DND-41 (cell line): ENCODE results near the gene FAAP100.

Experiments
- ATAC-seq: fragments of 200-7000 bp; cut with Tn5 transposase; 3 replicates; pipeline ENCODE4 v1.9.1; 2021; ENCODE audit warnings: low read depth; ENCODE audit not compliant: insufficient read depth
- DNase-seq: peaks from one replicate; pipeline ENCODE4 v3.0.0-alpha.2; 2020
- H2AFZ ChIP-seq: 2 replicates; pipeline ENCODE4 v1.6.0; 2012; ENCODE audit warnings: low read depth, low read length
- H3K27ac ChIP-seq: 2 replicates; pipeline ENCODE4 v1.5.1; 2012; ENCODE audit warnings: low read length, inconsistent platforms
- H3K27me3 ChIP-seq: fragments of 200-600 bp; sonication (generic); 2 replicates; pipeline ENCODE4 v1.6.0; 2012; ENCODE audit warnings: low read length, mild to moderate bottlenecking, inconsistent platforms; ENCODE audit not compliant: insufficient read depth, poor library complexity
- H3K36me3 ChIP-seq: 2 replicates; pipeline ENCODE4 v1.5.1; 2012; ENCODE audit warnings: low read length, inconsistent platforms; ENCODE audit not compliant: insufficient read depth
- H3K4me1 ChIP-seq: 2 replicates; pipeline ENCODE4 v1.5.1; 2012; ENCODE audit warnings: mild to moderate bottlenecking, low read length; ENCODE audit not compliant: insufficient read depth
- H3K4me2 ChIP-seq: 2 replicates; pipeline ENCODE4 v1.6.0; 2012; ENCODE audit warnings: mild to moderate bottlenecking, moderate library complexity, low read length, inconsistent platforms; ENCODE audit not compliant: insufficient read depth
- H3K4me3 ChIP-seq, 2 experiments: fragments of 200-600 bp in 1 of 2; shearing (Covaris generic) in 1 of 2; 2 replicates each; pipeline ENCODE4 v1.5.1; 2012 to 2016; ENCODE audit warnings: inconsistent platforms in 2 of 2, low read length in 2 of 2, mild to moderate bottlenecking in 2 of 2, low read depth in 1 of 2, moderate library complexity in 1 of 2
- H3K79me2 ChIP-seq: 2 replicates; pipeline ENCODE4 v1.6.0; 2012; ENCODE audit warnings: low read length, inconsistent platforms; ENCODE audit not compliant: insufficient read depth
- H3K9ac ChIP-seq: 2 replicates; pipeline ENCODE4 v1.6.0; 2012; ENCODE audit warnings: low read depth, mild to moderate bottlenecking, inconsistent platforms, low read length, moderate library complexity
- H3K9me3 ChIP-seq: 2 replicates; pipeline ENCODE4 v1.5.1; 2012; ENCODE audit warnings: low read length, moderate library complexity, mild to moderate bottlenecking, inconsistent platforms; ENCODE audit not compliant: insufficient read depth, severe bottlenecking
- H4K20me1 ChIP-seq: 2 replicates; pipeline ENCODE4 v1.6.0; 2012; ENCODE audit warnings: low read length; ENCODE audit not compliant: insufficient read depth
- EZH2 ChIP-seq: IDR thresholded peaks from 3 replicates; pipeline ENCODE4 v1.6.1; 2012; ENCODE audit warnings: borderline replicate concordance, low read depth, mild to moderate bottlenecking, moderate library complexity, low read length, inconsistent platforms; ENCODE audit not compliant: severe bottlenecking
- TF ChIP-seq, protein P1 (sequence below): IDR thresholded peaks from 2 replicates; pipeline ENCODE4 v1.5.1; 2012; ENCODE audit warnings: borderline replicate concordance, low read length, moderate library complexity, mild to moderate bottlenecking; ENCODE audit not compliant: poor library complexity, severe bottlenecking; ENCODE audit errors: extremely low read depth

Gene FAAP100

DNA sequence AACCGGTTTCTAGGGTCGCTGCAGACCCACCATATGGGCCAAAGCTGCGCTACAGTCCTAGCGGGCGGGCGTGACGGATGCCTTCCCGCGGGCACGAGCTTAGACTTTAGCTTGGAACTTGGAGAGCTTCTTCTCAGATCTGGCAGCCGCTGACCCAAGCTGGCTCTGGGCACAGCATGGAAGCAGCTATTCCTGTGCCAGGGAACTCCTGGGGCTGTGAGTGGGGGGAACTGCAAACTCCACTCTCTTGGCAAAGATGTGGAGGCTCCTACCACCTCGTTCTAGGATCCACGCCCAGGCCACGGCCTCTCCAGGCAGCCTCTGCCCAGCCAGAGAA is 8.8 kb downstream of the FAAP100 start:
- TF ChIP-seq, protein P1, sequence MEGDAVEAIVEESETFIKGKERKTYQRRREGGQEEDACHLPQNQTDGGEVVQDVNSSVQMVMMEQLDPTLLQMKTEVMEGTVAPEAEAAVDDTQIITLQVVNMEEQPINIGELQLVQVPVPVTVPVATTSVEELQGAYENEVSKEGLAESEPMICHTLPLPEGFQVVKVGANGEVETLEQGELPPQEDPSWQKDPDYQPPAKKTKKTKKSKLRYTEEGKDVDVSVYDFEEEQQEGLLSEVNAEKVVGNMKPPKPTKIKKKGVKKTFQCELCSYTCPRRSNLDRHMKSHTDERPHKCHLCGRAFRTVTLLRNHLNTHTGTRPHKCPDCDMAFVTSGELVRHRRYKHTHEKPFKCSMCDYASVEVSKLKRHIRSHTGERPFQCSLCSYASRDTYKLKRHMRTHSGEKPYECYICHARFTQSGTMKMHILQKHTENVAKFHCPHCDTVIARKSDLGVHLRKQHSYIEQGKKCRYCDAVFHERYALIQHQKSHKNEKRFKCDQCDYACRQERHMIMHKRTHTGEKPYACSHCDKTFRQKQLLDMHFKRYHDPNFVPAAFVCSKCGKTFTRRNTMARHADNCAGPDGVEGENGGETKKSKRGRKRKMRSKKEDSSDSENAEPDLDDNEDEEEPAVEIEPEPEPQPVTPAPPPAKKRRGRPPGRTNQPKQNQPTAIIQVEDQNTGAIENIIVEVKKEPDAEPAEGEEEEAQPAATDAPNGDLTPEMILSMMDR = no peak
- no peak for TF ChIP-seq EZH2
- Histone ChIP-seq H3K27me3 (no peaks in the 10 kb centered on the region), H3K27ac (no peak overlapping the region), H3K79me2 (no peaks in the 10 kb centered on the region), H3K4me3 (no peak overlapping the region), H3K36me3 (peaks cover 89% of the 10 kb centered on the region), H3K9ac (no peak overlapping the region), H3K9me3 (no peaks in the 10 kb centered on the region), H2AFZ (no peak overlapping the region), H4K20me1 (peaks cover 9% of the 10 kb centered on the region; the same call in 1 of the 2 replicates), H3K4me1 (no peaks in the 10 kb centered on the region), H3K4me2 (no peak overlapping the region)
- no peak for DNase-seq
- no peak for ATAC-seq

DNA sequence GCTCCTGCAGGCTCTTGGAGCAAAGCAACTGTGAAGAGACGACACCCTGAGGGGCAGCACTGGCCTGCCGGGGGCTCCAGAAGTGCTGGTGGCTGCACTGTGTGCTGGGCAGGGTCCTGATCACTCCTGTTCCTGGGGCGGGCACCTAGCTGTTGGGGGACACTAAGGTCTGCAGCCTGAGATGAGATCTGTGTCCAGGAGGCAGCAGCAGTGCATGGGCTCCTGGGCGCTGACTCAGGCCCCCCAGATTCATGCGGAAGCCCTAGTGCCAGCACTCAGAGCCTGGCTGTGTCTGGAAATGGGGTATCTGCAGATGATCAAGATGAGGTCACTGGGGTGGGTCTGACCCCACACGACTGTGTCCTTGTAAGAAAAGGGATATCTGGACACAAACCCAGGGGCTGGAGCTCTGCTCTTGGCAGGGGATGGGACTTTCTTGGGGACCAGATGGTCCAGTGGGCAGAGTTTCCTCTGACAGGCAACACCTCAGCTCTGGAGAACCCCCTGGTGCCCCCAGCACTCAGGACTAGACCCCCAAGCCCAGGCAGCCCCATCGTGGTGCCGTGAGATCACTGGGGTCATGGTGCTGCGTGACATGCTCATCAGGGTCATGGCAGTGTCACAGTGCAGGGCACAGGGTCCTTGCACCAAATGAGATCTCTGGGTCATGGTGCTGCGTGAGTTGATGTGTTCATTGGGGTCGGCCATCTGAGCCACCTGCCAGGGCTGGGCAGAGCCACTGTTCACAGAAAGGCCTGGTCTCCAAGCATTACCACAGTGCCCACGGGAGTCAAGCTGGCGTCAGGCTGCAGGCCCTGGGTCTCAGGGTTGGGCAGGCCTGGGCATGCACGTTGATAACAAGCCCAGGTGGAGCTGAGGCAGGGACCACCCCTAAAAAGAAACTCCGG is 9.5 kb downstream of the FAAP100 start:
- Histone ChIP-seq H3K36me3 (peaks cover 84% of the 10 kb centered on the region), H3K27me3 (no peaks in the 10 kb centered on the region), H3K79me2 (no peaks in the 10 kb centered on the region), H3K4me2 (no peak overlapping the region), H3K4me1 (no peaks in the 10 kb centered on the region), H3K4me3 (no peak overlapping the region), H3K27ac (no peak overlapping the region), H4K20me1 (peaks cover 13% of the 10 kb centered on the region; the same call in 1 of the 2 replicates), H2AFZ (no peak overlapping the region), H3K9me3 (no peaks in the 10 kb centered on the region), H3K9ac (no peak overlapping the region)
- no peak for DNase-seq
- ATAC-seq = no peak
- TF ChIP-seq, protein P1 = no peak
- no peak for TF ChIP-seq EZH2

DNA sequence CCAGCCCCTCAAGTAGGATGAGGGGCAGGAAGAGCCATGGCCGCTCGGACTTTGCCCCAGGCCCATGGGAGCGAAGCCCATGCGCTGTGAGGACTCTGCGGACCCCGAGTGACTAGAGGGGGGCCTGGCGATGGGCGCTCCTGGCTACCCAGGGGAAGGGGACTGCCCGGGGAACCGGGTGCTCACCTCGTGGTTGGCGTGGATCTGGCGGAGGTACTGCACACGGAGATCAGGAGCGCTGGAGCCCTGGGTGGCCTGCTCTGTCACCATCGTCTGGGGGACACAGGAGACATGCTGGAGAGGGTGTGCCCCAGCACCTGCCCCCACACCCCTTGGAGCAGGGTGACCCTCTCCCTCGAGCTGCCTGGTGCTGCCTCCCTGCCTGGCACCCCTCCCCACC is 11.0 kb downstream of the FAAP100 start:
- TF ChIP-seq EZH2 = no peak
- TF ChIP-seq, protein P1 = no peak
- peaks cover 14% of the 10 kb centered on the region; the same call in 1 of the 2 replicates for H4K20me1 ChIP-seq
- H3K79me2 ChIP-seq = no peaks in the 10 kb centered on the region
- H3K4me2 ChIP-seq = no peak overlapping the region
- no peaks in the 10 kb centered on the region for H3K9me3 ChIP-seq
- no peak overlapping the region for H3K9ac ChIP-seq
- H3K27me3 ChIP-seq = no peaks in the 10 kb centered on the region
- DNase-seq (no peak), ATAC-seq (no peak)
- peaks cover 68% of the 10 kb centered on the region for H3K36me3 ChIP-seq
- H3K27ac ChIP-seq = no peak overlapping the region
- H3K4me3 ChIP-seq = no peak overlapping the region
- no peaks in the 10 kb centered on the region for H3K4me1 ChIP-seq
- no peak overlapping the region for H2AFZ ChIP-seq
